Measurements from ENCODE around the gene OR5V1. TPM values are rescaled to one million over a fixed set of nuclear protein-coding genes. Genes with fewer than 3 reads are reported as not detected.
A peak's percentile ranks its signal among the peaks of the same experiment; 100 is the strongest.
"Not testable (repeated sequence)": the region's sequence is repeated elsewhere in the genome, so short reads cannot be mapped to it uniquely, and the experiment has no call there.

OR5V1 gene
- total and polyA plus RNA-seq, 4 donors = not detected

DNA sequence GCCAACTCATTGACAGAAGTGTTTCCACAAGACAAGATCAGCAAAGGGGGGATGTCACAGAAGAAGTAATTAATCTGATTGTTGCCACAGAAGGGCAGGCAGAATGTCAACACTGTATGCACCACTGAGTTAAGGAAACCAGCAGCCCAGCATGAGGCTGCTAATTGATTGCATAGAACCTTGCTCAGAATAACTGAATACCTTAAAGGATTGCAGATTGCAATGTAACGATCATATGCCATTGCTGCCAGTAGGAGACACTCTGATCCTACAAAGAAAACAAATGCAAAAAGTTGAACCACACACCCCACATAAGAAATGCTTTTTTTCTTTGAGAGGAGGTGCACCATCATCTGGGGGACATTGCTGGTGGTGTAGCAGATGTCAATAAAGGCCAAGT, 13.1 kb downstream of the OR5V1 start:
- no peak for DNase-seq (ENCODE audit: low spot score)
- H3K27me3 ChIP-seq (ENCODE audit: control insufficient read depth in 4 of 4, insufficient read depth in 4 of 4, low read length in 3 of 4) = peaks cover 0 to 2% (median 0%) of the 10 kb centered on the region in 4 donors
- H3K27ac ChIP-seq (ENCODE audit: low read depth in 1 of 2, low read length in 2 of 2) = no peak overlapping the region
- H3K36me3 ChIP-seq (ENCODE audit: control insufficient read depth in 4 of 4, insufficient read depth in 3 of 4, low read depth in 1 of 4, low read length in 3 of 4) = no peaks in the 10 kb centered on the region
- H3K4me3 ChIP-seq (ENCODE audit: low read depth in 1 of 3, low read length in 3 of 3) = no peak overlapping the region
- no peak overlapping the region for H3K9ac ChIP-seq (ENCODE audit: low read depth in 1 of 2, low read length in 2 of 2)
- 47% methylated on average over 1 of the region's 1 CpG for WGBS
- TF ChIP-seq SP1 (IDR thresholded peaks at IDR 0.05) = no peak
- TF ChIP-seq RAD21 (IDR thresholded peaks at IDR 0.05) = peak in 1 of 2 donors; percentile 15
- H3K4me1 ChIP-seq (ENCODE audit: control insufficient read depth in 4 of 4, insufficient read depth in 4 of 4, low read length in 3 of 4) = no peaks in the 10 kb centered on the region
- no peaks in the 10 kb centered on the region for H3K9me3 ChIP-seq (ENCODE audit: control insufficient read depth in 4 of 4, low read length in 3 of 4)

DNA sequence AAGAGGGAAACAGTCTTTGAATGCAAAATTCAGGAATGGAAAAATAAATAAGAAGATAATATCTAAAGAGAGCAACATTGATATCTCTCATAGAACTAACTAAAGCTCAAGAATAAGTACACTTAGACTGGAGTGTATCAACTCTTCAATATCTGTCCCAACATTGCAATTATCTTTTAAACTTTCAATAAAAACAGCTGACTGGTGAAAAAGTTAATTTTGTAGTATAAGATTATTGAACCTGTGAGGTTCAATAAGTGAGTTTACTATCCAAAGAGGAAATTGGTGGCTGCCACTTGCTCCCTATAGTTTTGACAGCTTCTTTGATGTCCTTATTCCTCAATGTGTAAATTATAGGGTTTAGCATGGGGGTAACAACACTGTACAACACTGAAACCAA, 13.7 kb downstream of the OR5V1 start:
- Histone ChIP-seq H3K9ac (ENCODE audit: low read depth in 1 of 2, low read length in 2 of 2) (no peak overlapping the region), H3K4me1 (ENCODE audit: control insufficient read depth in 4 of 4, insufficient read depth in 4 of 4, low read length in 3 of 4) (no peaks in the 10 kb centered on the region), H3K27me3 (ENCODE audit: control insufficient read depth in 4 of 4, insufficient read depth in 4 of 4, low read length in 3 of 4) (peaks cover 0 to 2% (median 0%) of the 10 kb centered on the region in 4 donors), H3K9me3 (ENCODE audit: control insufficient read depth in 4 of 4, low read length in 3 of 4) (no peaks in the 10 kb centered on the region), H3K4me3 (ENCODE audit: low read depth in 1 of 3, low read length in 3 of 3) (no peak overlapping the region), H3K36me3 (ENCODE audit: control insufficient read depth in 4 of 4, insufficient read depth in 3 of 4, low read depth in 1 of 4, low read length in 3 of 4) (no peaks in the 10 kb centered on the region), H3K27ac (ENCODE audit: low read depth in 1 of 2, low read length in 2 of 2) (no peak overlapping the region)
- TF ChIP-seq, protein P1, sequence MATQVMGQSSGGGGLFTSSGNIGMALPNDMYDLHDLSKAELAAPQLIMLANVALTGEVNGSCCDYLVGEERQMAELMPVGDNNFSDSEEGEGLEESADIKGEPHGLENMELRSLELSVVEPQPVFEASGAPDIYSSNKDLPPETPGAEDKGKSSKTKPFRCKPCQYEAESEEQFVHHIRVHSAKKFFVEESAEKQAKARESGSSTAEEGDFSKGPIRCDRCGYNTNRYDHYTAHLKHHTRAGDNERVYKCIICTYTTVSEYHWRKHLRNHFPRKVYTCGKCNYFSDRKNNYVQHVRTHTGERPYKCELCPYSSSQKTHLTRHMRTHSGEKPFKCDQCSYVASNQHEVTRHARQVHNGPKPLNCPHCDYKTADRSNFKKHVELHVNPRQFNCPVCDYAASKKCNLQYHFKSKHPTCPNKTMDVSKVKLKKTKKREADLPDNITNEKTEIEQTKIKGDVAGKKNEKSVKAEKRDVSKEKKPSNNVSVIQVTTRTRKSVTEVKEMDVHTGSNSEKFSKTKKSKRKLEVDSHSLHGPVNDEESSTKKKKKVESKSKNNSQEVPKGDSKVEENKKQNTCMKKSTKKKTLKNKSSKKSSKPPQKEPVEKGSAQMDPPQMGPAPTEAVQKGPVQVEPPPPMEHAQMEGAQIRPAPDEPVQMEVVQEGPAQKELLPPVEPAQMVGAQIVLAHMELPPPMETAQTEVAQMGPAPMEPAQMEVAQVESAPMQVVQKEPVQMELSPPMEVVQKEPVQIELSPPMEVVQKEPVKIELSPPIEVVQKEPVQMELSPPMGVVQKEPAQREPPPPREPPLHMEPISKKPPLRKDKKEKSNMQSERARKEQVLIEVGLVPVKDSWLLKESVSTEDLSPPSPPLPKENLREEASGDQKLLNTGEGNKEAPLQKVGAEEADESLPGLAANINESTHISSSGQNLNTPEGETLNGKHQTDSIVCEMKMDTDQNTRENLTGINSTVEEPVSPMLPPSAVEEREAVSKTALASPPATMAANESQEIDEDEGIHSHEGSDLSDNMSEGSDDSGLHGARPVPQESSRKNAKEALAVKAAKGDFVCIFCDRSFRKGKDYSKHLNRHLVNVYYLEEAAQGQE (IDR thresholded peaks at IDR 0.05) = no peak
- TF ChIP-seq, protein P2, sequence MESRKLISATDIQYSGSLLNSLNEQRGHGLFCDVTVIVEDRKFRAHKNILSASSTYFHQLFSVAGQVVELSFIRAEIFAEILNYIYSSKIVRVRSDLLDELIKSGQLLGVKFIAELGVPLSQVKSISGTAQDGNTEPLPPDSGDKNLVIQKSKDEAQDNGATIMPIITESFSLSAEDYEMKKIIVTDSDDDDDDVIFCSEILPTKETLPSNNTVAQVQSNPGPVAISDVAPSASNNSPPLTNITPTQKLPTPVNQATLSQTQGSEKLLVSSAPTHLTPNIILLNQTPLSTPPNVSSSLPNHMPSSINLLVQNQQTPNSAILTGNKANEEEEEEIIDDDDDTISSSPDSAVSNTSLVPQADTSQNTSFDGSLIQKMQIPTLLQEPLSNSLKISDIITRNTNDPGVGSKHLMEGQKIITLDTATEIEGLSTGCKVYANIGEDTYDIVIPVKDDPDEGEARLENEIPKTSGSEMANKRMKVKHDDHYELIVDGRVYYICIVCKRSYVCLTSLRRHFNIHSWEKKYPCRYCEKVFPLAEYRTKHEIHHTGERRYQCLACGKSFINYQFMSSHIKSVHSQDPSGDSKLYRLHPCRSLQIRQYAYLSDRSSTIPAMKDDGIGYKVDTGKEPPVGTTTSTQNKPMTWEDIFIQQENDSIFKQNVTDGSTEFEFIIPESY (IDR thresholded peaks at IDR 0.05) = no peak
- TF ChIP-seq NR2F2 (IDR thresholded peaks at IDR 0.05) (no peak), RXRA (IDR thresholded peaks at IDR 0.05) (no peak), GABPA (IDR thresholded peaks at IDR 0.05 in 1 of 2, conservative IDR thresholded peaks at IDR 0.05 in 1 of 2) (no peak), RAD21 (IDR thresholded peaks at IDR 0.05) (no peak), FOXA2 (IDR thresholded peaks at IDR 0.05) (no peak), JUND (IDR thresholded peaks at IDR 0.05) (no peak), TAF1 (conservative IDR thresholded peaks at IDR 0.05) (no peak), SP1 (IDR thresholded peaks at IDR 0.05) (no peak), FOXA1 (IDR thresholded peaks at IDR 0.05) (no peak), YY1 (IDR thresholded peaks at IDR 0.05) (no peak), HNF4A (conservative IDR thresholded peaks at IDR 0.05) (no peak), EGR1 (IDR thresholded peaks at IDR 0.05; ENCODE audit: low read depth in 2 of 2) (no peak), HNF4G (IDR thresholded peaks at IDR 0.05) (no peak)
- TF ChIP-seq, protein P3, sequence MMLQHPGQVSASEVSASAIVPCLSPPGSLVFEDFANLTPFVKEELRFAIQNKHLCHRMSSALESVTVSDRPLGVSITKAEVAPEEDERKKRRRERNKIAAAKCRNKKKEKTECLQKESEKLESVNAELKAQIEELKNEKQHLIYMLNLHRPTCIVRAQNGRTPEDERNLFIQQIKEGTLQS (IDR thresholded peaks at IDR 0.05) = no peak
- TF ChIP-seq, protein P4, sequence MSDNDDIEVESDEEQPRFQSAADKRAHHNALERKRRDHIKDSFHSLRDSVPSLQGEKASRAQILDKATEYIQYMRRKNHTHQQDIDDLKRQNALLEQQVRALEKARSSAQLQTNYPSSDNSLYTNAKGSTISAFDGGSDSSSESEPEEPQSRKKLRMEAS (IDR thresholded peaks at IDR 0.05) = no peak
- TF ChIP-seq, protein P5, sequence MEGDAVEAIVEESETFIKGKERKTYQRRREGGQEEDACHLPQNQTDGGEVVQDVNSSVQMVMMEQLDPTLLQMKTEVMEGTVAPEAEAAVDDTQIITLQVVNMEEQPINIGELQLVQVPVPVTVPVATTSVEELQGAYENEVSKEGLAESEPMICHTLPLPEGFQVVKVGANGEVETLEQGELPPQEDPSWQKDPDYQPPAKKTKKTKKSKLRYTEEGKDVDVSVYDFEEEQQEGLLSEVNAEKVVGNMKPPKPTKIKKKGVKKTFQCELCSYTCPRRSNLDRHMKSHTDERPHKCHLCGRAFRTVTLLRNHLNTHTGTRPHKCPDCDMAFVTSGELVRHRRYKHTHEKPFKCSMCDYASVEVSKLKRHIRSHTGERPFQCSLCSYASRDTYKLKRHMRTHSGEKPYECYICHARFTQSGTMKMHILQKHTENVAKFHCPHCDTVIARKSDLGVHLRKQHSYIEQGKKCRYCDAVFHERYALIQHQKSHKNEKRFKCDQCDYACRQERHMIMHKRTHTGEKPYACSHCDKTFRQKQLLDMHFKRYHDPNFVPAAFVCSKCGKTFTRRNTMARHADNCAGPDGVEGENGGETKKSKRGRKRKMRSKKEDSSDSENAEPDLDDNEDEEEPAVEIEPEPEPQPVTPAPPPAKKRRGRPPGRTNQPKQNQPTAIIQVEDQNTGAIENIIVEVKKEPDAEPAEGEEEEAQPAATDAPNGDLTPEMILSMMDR (IDR thresholded peaks at IDR 0.05; ENCODE audit: low read depth, low read length, missing input control) = no peak
- no peak for DNase-seq (ENCODE audit: low spot score)

DNA sequence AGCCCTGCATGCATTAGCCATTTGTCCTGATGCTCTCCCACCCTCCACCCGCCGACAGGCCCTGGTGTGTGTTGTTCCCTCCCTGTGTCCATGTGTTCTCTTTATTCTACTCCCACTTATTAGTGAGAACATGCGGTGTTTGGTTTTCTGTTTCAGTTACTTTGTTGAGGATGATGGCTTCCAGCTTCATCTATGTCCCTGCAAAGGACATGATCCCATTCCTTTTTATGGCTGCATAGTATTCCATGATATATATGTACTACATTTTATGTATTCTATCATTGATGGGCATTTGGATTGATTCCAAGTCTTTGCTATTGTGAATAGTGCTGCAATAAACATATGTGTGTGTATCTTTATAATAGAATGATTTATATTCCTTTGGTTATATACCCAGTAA, 19.3 kb downstream of the OR5V1 start:
- not testable (repeated sequence) for H3K4me1 ChIP-seq (ENCODE audit: control insufficient read depth in 4 of 4, insufficient read depth in 4 of 4, low read length in 3 of 4); H3K9ac ChIP-seq (ENCODE audit: low read depth in 1 of 2, low read length in 2 of 2); H3K27me3 ChIP-seq (ENCODE audit: control insufficient read depth in 4 of 4, insufficient read depth in 4 of 4, low read length in 3 of 4); H3K27ac ChIP-seq (ENCODE audit: low read depth in 1 of 2, low read length in 2 of 2); H3K36me3 ChIP-seq (ENCODE audit: control insufficient read depth in 4 of 4, insufficient read depth in 3 of 4, low read depth in 1 of 4, low read length in 3 of 4); H3K9me3 ChIP-seq (ENCODE audit: control insufficient read depth in 4 of 4, low read length in 3 of 4); H3K4me3 ChIP-seq (ENCODE audit: low read depth in 1 of 3, low read length in 3 of 3); DNase-seq (ENCODE audit: low spot score)
- WGBS = 89% methylated on average over 3 of the region's 3 CpGs
